ENCODE results near the gene CDK18.

CDK18 gene

DNA sequence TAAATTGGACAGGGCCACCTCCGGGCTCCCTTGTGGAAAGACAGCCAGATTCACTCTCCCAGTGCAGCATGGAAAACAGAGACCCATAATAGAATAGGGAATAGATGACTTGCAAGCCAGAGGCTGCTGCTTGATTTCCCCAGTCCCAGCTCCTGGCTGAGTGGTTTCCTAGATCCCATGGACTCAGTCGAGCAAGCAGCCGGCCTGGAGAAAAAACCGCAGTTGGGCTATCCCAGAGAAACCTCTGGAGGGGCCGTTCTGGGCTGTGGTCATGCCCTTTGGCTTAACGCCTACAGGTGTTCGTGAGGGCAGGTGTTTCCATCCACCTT lies 65.7 kb downstream of the CDK18 start:
- no peak for TF ChIP-seq CTCF (IDR thresholded peaks at IDR 0.05)

- TF ChIP-seq CTCF (IDR thresholded peaks at IDR 0.05), result no peak
These were observed 66.5 kb downstream of the CDK18 start for GRCh38 chr1:205570796-205571537.

DNA sequence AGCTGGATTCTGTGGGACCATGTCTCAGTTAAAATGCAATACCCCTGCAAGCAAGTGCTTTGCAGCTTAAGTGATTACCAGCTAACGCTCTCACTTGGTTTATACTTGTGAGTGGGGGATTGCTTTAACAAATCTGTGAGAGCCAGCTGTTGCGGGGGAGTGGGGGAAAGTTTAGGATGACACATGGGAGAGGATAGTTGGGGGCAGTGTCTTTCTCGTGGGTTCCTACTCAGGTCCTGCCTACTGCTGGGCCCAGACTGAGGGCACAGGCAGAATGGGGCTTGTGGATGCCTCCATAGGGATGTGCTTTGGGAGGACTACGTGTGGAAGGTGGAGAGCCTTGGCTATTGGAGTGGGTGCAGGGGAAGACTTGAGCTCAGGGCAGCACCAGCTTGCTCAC lies 67.3 kb downstream of the CDK18 start:
- TF ChIP-seq CTCF (IDR thresholded peaks at IDR 0.05), result no peak

- no peak for TF ChIP-seq CTCF (IDR thresholded peaks at IDR 0.05)
These were observed 68.0 kb downstream of the CDK18 start for GRCh38 chr1:205572421-205572820.

- no peak for TF ChIP-seq CTCF (IDR thresholded peaks at IDR 0.05)
These were observed 70.9 kb downstream of the CDK18 start for GRCh38 chr1:205575294-205575885.

DNA sequence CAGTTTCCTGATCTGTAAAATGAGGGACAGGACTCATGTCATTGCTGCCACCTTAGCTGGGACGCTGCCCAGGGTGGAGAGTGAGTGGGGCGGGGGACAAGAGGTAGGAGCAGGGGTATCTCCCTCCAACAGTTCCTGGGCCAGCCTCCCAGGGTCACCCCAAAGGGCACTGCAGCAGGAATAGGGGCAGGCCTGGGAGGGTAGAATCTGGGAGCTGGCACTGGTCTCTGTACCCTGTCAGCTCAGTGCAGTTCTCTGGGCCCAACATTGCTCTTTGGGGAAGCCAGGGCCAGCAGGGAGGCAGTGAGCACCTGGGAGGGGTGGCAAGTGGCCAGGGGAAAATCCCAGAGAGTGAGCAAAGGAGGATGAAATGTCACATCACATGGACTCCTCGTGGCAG lies 71.5 kb downstream of the CDK18 start:
- TF ChIP-seq CTCF (IDR thresholded peaks at IDR 0.05), result no peak

- no peak for TF ChIP-seq CTCF (IDR thresholded peaks at IDR 0.05)
These were observed 72.6 kb downstream of the CDK18 start for GRCh38 chr1:205576805-205577761.

Measured in LNCAP (cell line).